Right atrium auricular region (tissue), 2 donors: ENCODE results near the gene PTCRA. TPM values are rescaled to one million over a fixed set of nuclear protein-coding genes. Genes with fewer than 3 reads are reported as not detected.
"Not testable (repeated sequence)": the region's sequence is repeated elsewhere in the genome, so short reads cannot be mapped to it uniquely, and the experiment has no call there.

ENCODE experiments used
- DNase-seq: peaks from one replicate; pipeline ENCODE4 v3.0.0-alpha.2; 2019; ENCODE audit warnings: low spot score
- H3K27ac ChIP-seq, 2 donors: fragments of 200-600 bp; sonication (generic); 1 replicate in 1 of 2; 2 replicates in 1 of 2; pipeline ENCODE4 v1.5.1; 2016 to 2019
- H3K27me3 ChIP-seq, 2 donors: fragments of 200-600 bp; sonication (generic); one replicate each; pipeline versions ENCODE4 v1.5.1 to v1.6.0; 2017 to 2019
- H3K36me3 ChIP-seq: fragments of 200-600 bp; sonication (generic); one replicate; pipeline ENCODE4 v1.5.1; 2016
- H3K4me1 ChIP-seq, 2 donors: fragments of 200-600 bp; sonication (generic); one replicate each; pipeline versions ENCODE4 v1.5.1 to v1.6.0; 2017 to 2019
- H3K4me3 ChIP-seq, 2 donors: fragments of 200-600 bp; sonication (generic); 1 replicate in 1 of 2; 2 replicates in 1 of 2; pipeline ENCODE4 v1.5.1; 2017 to 2019; ENCODE audit warnings: mild to moderate bottlenecking in 1 of 2, moderate library complexity in 1 of 2
- H3K9me3 ChIP-seq, 2 donors: fragments of 200-600 bp; sonication (generic); one replicate each; pipeline ENCODE4 v1.5.1; 2019
- CTCF ChIP-seq, 2 donors: fragments of 200-600 bp; sonication (generic); IDR thresholded peaks; one replicate each; pipeline ENCODE4 v1.5.1; 2019; ENCODE audit warnings: antibody characterized with exemption in 2 of 2
- total RNA-seq, 2 donors: library from RNA; depleted of rRNA; stranded (reverse); fragments of >200 nt; gene quantifications; one replicate each; pipeline ENCODE4 v1.1.0, GENCODE V29; 2016

The PTCRA gene
- total RNA-seq, 2 donors from 2014 or later: 1.6 TPM; not detected in 1

GRCh38 chr6:42879372-42880239, 36.2 kb upstream of the PTCRA start, which contains the start of gene RPL7L1:
RPL7L1 (plus strand) TSS chr6:42879616; CDS start chr6:42879911, 295 bp downstream.
- peaks cover 28% of the 10 kb centered on the region for H3K36me3 ChIP-seq
- peak; percentile 89 for DNase-seq
- TF ChIP-seq CTCF (IDR thresholded peaks at IDR 0.05): peak in 1 of 2 donors; percentile 25
- H3K4me1 ChIP-seq: peaks cover 0 to 23% of the 10 kb centered on the region in 2 donors
- H3K27me3 ChIP-seq: no peaks in the 10 kb centered on the region
- H3K9me3 ChIP-seq: no peaks in the 10 kb centered on the region
- peak within 1 kb of the TSS; percentile 96 to 97 for H3K27ac ChIP-seq
- H3K4me3 ChIP-seq: peak within 1 kb of the TSS; percentile 61 to 62

- Histone ChIP-seq H3K27ac (peak overlapping the region; percentile 96 to 97), H3K4me3 (peak overlapping the region; percentile 61 to 62), H3K4me1 (peaks cover 0 to 23% of the 10 kb centered on the region in 2 donors), H3K36me3 (peaks cover 35% of the 10 kb centered on the region)
- not testable (repeated sequence) for H3K9me3 ChIP-seq, H3K27me3 ChIP-seq, DNase-seq
Measured at GRCh38 chr6:42880240-42880817, 35.5 kb upstream of the PTCRA start.

- not testable (repeated sequence) for H3K27me3 ChIP-seq, DNase-seq, H3K9me3 ChIP-seq
- peak overlapping the region; percentile 61 to 62 for H3K4me3 ChIP-seq
- H3K4me1 ChIP-seq: peaks cover 0 to 23% of the 10 kb centered on the region in 2 donors
- H3K27ac ChIP-seq: peak overlapping the region in 1 of 2 donors; percentile 97
- H3K36me3 ChIP-seq: peaks cover 40% of the 10 kb centered on the region
Measured at GRCh38 chr6:42880871-42881270, 35.0 kb upstream of the PTCRA start.

GRCh38 chr6:42885702-42886101, 30.2 kb upstream of the PTCRA start:
- H3K36me3 ChIP-seq: peaks cover 50% of the 10 kb centered on the region
- DNase-seq: no peak
- no peak for TF ChIP-seq CTCF (IDR thresholded peaks at IDR 0.05)
- no peaks in the 10 kb centered on the region for H3K9me3 ChIP-seq
- peaks cover 0 to 15% of the 10 kb centered on the region in 2 donors for H3K4me1 ChIP-seq
- no peak overlapping the region for H3K27ac ChIP-seq
- no peak overlapping the region for H3K4me3 ChIP-seq
- H3K27me3 ChIP-seq: no peaks in the 10 kb centered on the region

GRCh38 chr6:42888201-42888600, 27.7 kb upstream of the PTCRA start:
- DNase-seq, H3K9me3 ChIP-seq, H3K4me3 ChIP-seq, H3K27me3 ChIP-seq, H3K27ac ChIP-seq: not testable (repeated sequence)
- peaks cover 37% of the 10 kb centered on the region for H3K36me3 ChIP-seq
- H3K4me1 ChIP-seq: peaks cover 0 to 14% of the 10 kb centered on the region in 2 donors

- Histone ChIP-seq H3K27ac (peak overlapping the region; percentile 85 to 92), H3K4me1 (peaks cover 0 to 27% of the 10 kb centered on the region in 2 donors), H3K27me3 (no peaks in the 10 kb centered on the region), H3K4me3 (peak overlapping the region in 1 of 2 donors; percentile 82), H3K9me3 (no peaks in the 10 kb centered on the region), H3K36me3 (peaks cover 21% of the 10 kb centered on the region)
- TF ChIP-seq CTCF (IDR thresholded peaks at IDR 0.05): no peak
- DNase-seq: no peak
Measured at GRCh38 chr6:42889815-42890214, 26.0 kb upstream of the PTCRA start.
